ENCODE results near the gene SAPCD1. TPM values are rescaled to one million over a fixed set of nuclear protein-coding genes. Genes with fewer than 3 reads are reported as not detected.
"Not testable (repeated sequence)": the region's sequence is repeated elsewhere in the genome, so short reads cannot be mapped to it uniquely, and the experiment has no call there.

SAPCD1 gene
- total RNA-seq, 2 donors from 2014 or later, result 1.9 to 15.7 TPM

GRCh38 chr6:31785475-31785874 lies 23.0 kb downstream of the SAPCD1 start:
- Histone ChIP-seq H3K36me3 (peaks cover 5 to 16% of the 10 kb centered on the region in 2 donors), H3K27ac (no peak overlapping the region), H3K9me3 (no peaks in the 10 kb centered on the region), H3K27me3 (replicated peaks; ENCODE audit: insufficient read depth) (no peaks in the 10 kb centered on the region), H3K4me3 (no peak overlapping the region), H3K4me1 (replicated peaks) (no peaks in the 10 kb centered on the region)
- 95% methylated on average over 11 of the region's 11 CpGs for WGBS
- DNase-seq (ENCODE audit: low spot score), result no peak
- TF ChIP-seq, protein P1, sequence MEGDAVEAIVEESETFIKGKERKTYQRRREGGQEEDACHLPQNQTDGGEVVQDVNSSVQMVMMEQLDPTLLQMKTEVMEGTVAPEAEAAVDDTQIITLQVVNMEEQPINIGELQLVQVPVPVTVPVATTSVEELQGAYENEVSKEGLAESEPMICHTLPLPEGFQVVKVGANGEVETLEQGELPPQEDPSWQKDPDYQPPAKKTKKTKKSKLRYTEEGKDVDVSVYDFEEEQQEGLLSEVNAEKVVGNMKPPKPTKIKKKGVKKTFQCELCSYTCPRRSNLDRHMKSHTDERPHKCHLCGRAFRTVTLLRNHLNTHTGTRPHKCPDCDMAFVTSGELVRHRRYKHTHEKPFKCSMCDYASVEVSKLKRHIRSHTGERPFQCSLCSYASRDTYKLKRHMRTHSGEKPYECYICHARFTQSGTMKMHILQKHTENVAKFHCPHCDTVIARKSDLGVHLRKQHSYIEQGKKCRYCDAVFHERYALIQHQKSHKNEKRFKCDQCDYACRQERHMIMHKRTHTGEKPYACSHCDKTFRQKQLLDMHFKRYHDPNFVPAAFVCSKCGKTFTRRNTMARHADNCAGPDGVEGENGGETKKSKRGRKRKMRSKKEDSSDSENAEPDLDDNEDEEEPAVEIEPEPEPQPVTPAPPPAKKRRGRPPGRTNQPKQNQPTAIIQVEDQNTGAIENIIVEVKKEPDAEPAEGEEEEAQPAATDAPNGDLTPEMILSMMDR (IDR thresholded peaks at IDR 0.05), result no peak
- TF ChIP-seq POLR2AphosphoS5 (IDR thresholded peaks at IDR 0.05) (no peak), POLR2A (IDR thresholded peaks at IDR 0.05) (no peak)
- intact Hi-C loops (cut with DNase I), result no loop called here

DNA sequence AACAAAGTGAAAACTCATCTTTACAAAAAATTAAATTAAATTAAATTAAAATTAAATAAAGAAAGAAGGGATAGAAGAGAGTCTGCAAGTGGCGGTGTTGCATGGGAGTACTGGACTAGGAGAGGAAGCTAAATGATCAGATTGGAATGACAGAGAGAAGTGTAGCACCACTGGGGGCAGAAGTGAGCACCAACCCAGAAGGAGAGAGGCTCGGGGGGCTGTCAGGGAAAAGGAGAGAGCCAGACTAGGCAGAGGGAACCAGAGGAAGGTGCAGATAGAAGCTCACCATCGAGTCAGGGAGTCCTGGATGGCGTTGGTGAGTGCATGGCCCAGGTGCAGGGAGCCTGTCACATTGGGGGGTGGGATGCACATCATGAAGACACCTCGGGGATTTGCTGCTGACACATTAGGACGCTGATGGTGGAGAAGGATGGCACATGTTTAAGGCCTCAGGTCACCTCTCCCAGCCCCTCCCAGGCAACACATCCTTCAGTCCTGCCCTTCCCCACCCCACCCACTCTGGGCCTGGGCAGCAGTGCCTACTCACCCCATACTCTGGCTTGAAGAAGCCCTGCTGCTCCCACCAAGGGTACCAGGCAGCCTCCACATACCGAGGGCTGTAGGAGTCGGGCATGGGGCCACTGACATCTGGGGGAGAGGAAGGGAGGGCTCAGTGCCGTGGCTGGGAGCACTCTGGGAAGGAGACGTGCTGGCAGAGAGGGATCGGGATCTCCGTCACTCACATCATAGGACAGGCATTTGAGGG lies 29.1 kb downstream of the SAPCD1 start:
- TF ChIP-seq POLR2AphosphoS5 (IDR thresholded peaks at IDR 0.05), result no peak
- no peak for TF ChIP-seq POLR2A (IDR thresholded peaks at IDR 0.05)
- TF ChIP-seq, protein P1 (IDR thresholded peaks at IDR 0.05), result peak in 3 of 4 experiments; percentile 15 to 55 (median 48)
- intact Hi-C loops (cut with DNase I), result no loop called here

DNA sequence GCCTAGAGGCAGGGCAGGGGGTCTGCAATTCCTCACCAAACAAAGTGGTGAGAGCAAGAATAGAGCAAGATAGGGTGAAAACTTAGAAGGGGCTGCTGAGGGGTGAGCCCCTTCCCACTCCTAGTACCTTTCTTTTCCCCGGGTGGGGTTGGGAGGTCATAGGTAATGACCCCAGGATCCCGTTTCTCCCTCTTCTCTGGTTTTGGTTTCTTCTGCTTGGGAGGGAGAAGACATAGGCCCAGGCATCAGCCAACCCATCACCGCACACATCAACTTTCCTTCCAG lies 29.6 kb downstream of the SAPCD1 start:
- H3K27me3 ChIP-seq (replicated peaks; ENCODE audit: insufficient read depth), result no peaks in the 10 kb centered on the region
- no peak for TF ChIP-seq POLR2AphosphoS5 (IDR thresholded peaks at IDR 0.05)
- TF ChIP-seq, protein P1 (IDR thresholded peaks at IDR 0.05), result no peak
- TF ChIP-seq POLR2A (IDR thresholded peaks at IDR 0.05), result no peak
- H3K9me3 ChIP-seq, result no peaks in the 10 kb centered on the region
- H3K4me1 ChIP-seq (replicated peaks), result peaks cover 3% of the 10 kb centered on the region
- intact Hi-C loops (cut with DNase I), result no loop called here
- DNase-seq (ENCODE audit: low spot score), result no peak
- H3K27ac ChIP-seq, result no peak overlapping the region
- 90% methylated on average over 3 of the region's 3 CpGs for WGBS
- no peak overlapping the region for H3K4me3 ChIP-seq
- no peaks in the 10 kb centered on the region for H3K36me3 ChIP-seq

More for the DNA sequence above, 29.1 kb downstream of the SAPCD1 start:
- no peak overlapping the region for H3K27ac ChIP-seq
- H3K36me3 ChIP-seq, result no peaks in the 10 kb centered on the region
- DNase-seq (ENCODE audit: low spot score), result no peak
- no peak overlapping the region for H3K4me3 ChIP-seq
- H3K27me3 ChIP-seq (replicated peaks; ENCODE audit: insufficient read depth), result no peaks in the 10 kb centered on the region
- no peaks in the 10 kb centered on the region for H3K9me3 ChIP-seq
- peaks cover 3% of the 10 kb centered on the region for H3K4me1 ChIP-seq (replicated peaks)
- 64% methylated on average over 12 of the region's 12 CpGs for WGBS

DNA sequence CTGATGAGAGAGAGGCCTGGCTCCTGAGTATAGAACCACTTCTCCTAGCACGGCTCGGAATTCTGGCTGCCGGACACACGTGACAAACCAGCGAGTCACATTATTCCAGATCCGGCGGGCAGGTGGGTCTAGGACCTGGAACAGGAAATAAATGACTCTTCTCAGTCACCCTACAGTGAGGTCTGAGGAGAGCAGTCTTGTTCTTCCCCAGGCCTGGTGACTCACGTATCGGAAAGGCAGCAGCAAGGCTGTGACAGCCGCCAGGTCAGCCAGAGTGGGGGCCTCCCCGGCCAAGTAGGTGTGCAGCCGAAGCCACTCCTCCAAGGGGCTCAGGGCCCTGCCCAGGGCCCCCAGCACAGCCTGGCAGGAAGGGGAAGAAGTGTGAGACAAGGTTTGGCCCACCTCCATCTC lies 30.3 kb downstream of the SAPCD1 start:
- 79% methylated on average over 12 of the region's 12 CpGs for WGBS

GRCh38 chr6:31793927-31794245 lies 31.4 kb downstream of the SAPCD1 start:
- H3K4me1 ChIP-seq (replicated peaks); H3K27me3 ChIP-seq (replicated peaks; ENCODE audit: insufficient read depth); H3K36me3 ChIP-seq; H3K9me3 ChIP-seq; H3K4me3 ChIP-seq; DNase-seq (ENCODE audit: low spot score); intact Hi-C loops (cut with DNase I): not testable (repeated sequence)
- H3K27ac ChIP-seq, result peak overlapping the region; percentile 89 to 97
- WGBS, result 88% methylated on average over 6 of the region's 6 CpGs

More for the DNA sequence above, 30.3 kb downstream of the SAPCD1 start:
- Histone ChIP-seq H3K9me3 (no peaks in the 10 kb centered on the region), H3K27ac (no peak overlapping the region), H3K4me3 (no peak overlapping the region), H3K27me3 (replicated peaks; ENCODE audit: insufficient read depth) (no peaks in the 10 kb centered on the region), H3K36me3 (no peaks in the 10 kb centered on the region), H3K4me1 (replicated peaks) (peaks cover 3% of the 10 kb centered on the region)
- DNase-seq (ENCODE audit: low spot score), result no peak
- intact Hi-C loops (cut with DNase I), result no loop called here
- TF ChIP-seq POLR2AphosphoS5 (IDR thresholded peaks at IDR 0.05) (no peak), POLR2A (IDR thresholded peaks at IDR 0.05) (no peak)
- TF ChIP-seq, protein P1 (IDR thresholded peaks at IDR 0.05), result no peak
